Choroid plexus epithelial cell (primary cell): ENCODE results near the gene HMG20B.

Source experiments
- DNase-seq: peaks from one replicate; pipeline ENCODE4 v3.0.0-alpha.2; 2010; ENCODE audit warnings: low read depth
- H3K4me3 ChIP-seq: 2 replicates; pipeline ENCODE4 v1.5.1; 2011; ENCODE audit warnings: low read depth, mild to moderate bottlenecking, control low read depth, low read length, moderate library complexity
- CTCF ChIP-seq: conservative IDR thresholded peaks from 2 replicates; pipeline ENCODE4 v1.5.1; 2011; ENCODE audit warnings: low read depth, mild to moderate bottlenecking, control low read depth, inconsistent platforms, low read length, moderate library complexity

HMG20B gene

GRCh38 chr19:3547767-3548282 lies 24.9 kb upstream of the HMG20B start:
- no peak for DNase-seq
- H3K4me3 ChIP-seq, result no peak overlapping the region
- TF ChIP-seq CTCF, result no peak

GRCh38 chr19:3548606-3549005 lies 24.1 kb upstream of the HMG20B start:
- no peak overlapping the region for H3K4me3 ChIP-seq
- no peak for DNase-seq
- no peak for TF ChIP-seq CTCF

- H3K4me3 ChIP-seq, result no peak overlapping the region
- no peak for TF ChIP-seq CTCF
Measured at GRCh38 chr19:3549816-3550215, 22.9 kb upstream of the HMG20B start.

GRCh38 chr19:3550947-3551791 lies 21.6 kb upstream of the HMG20B start:
- no peak overlapping the region for H3K4me3 ChIP-seq
- no peak for TF ChIP-seq CTCF
- no peak for DNase-seq

More at GRCh38 chr19:3549816-3550215, 22.9 kb upstream of the HMG20B start:
- DNase-seq, result no peak

- H3K4me3 ChIP-seq, result no peak overlapping the region
- no peak for DNase-seq
Measured at GRCh38 chr19:3551792-3552095, 21.0 kb upstream of the HMG20B start.

GRCh38 chr19:3554254-3555083 lies 18.3 kb upstream of the HMG20B start:
- DNase-seq, result no peak
- TF ChIP-seq CTCF, result no peak
- H3K4me3 ChIP-seq, result no peak overlapping the region

More at GRCh38 chr19:3551792-3552095, 21.0 kb upstream of the HMG20B start:
- no peak for TF ChIP-seq CTCF
